Neural cell (in vitro differentiated cells): ENCODE results near the gene NBEAL1. TPM values are rescaled to one million over a fixed set of nuclear protein-coding genes. Genes with fewer than 3 reads are reported as not detected.
"Not testable (repeated sequence)": the region's sequence is repeated elsewhere in the genome, so short reads cannot be mapped to it uniquely, and the experiment has no call there.

Experiments
- H2AFZ ChIP-seq: fragments of 200-600, 300-800 bp; sonication (generic), shearing (Covaris generic); 2 replicates; pipeline ENCODE4 v1.6.0; 2014; ENCODE audit warnings: low read depth, mild to moderate bottlenecking, antibody characterized with exemption, low read length, moderate library complexity
- H3F3A ChIP-seq: fragments of 200-600 bp; shearing (Covaris generic); 2 replicates; pipeline ENCODE4 v1.6.1; 2016; ENCODE audit warnings: mild to moderate bottlenecking, moderate library complexity, mixed read lengths, antibody characterized with exemption, low read length; ENCODE audit not compliant: insufficient read depth, poor library complexity, severe bottlenecking
- H3K27ac ChIP-seq: fragments of 200-600, 300-800 bp; sonication (generic), shearing (Covaris generic); 2 replicates; pipeline ENCODE4 v1.5.1; 2014; ENCODE audit warnings: mild to moderate bottlenecking, low read length, moderate library complexity
- H3K27me3 ChIP-seq: fragments of 300-800, 200-600 bp; sonication (generic), shearing (Covaris generic); 2 replicates; pipeline ENCODE4 v1.6.0; 2014; ENCODE audit warnings: mild to moderate bottlenecking, low read depth, low read length, moderate library complexity; ENCODE audit not compliant: insufficient read depth
- H3K36me3 ChIP-seq: fragments of 300-800, 200-600 bp; sonication (generic), shearing (Covaris generic); 2 replicates; pipeline ENCODE4 v1.5.1; 2014; ENCODE audit warnings: mild to moderate bottlenecking, antibody characterized with exemption, low read length, moderate library complexity; ENCODE audit not compliant: insufficient read depth
- H3K4me2 ChIP-seq: fragments of 300-800, 200-600 bp; sonication (generic), shearing (Covaris generic); 2 replicates; pipeline ENCODE4 v1.6.0; 2014; ENCODE audit warnings: mild to moderate bottlenecking, low read length
- H3K4me3 ChIP-seq: fragments of 300-800, 200-600 bp; sonication (generic), shearing (Covaris generic); 2 replicates; pipeline ENCODE4 v1.5.1; 2014; ENCODE audit warnings: mild to moderate bottlenecking, low read length, moderate library complexity
- H3K79me2 ChIP-seq: fragments of 200-600 bp; shearing (Covaris generic); replicated peaks from 2 replicates; pipeline ENCODE4 v1.6.0; 2014; ENCODE audit warnings: mild to moderate bottlenecking, low read length, moderate library complexity; ENCODE audit not compliant: insufficient read depth
- H3K9ac ChIP-seq: fragments of 300-800, 200-600 bp; sonication (generic), shearing (Covaris generic); 2 replicates; pipeline ENCODE4 v1.6.1; 2016; ENCODE audit warnings: mild to moderate bottlenecking, low read length, mixed read lengths
- H3K9me2 ChIP-seq: fragments of 200-600 bp; shearing (Covaris generic); 2 replicates; pipeline ENCODE4 v1.6.1; 2016; ENCODE audit warnings: mild to moderate bottlenecking, low read length, mixed read lengths; ENCODE audit not compliant: insufficient read depth
- H3K9me3 ChIP-seq: fragments of 200-600, 300-800 bp; sonication (generic), shearing (Covaris generic); 2 replicates; pipeline ENCODE4 v1.6.1; 2016; ENCODE audit warnings: mild to moderate bottlenecking, mixed run types, low read length, moderate library complexity, mixed read lengths
- H4K20me1 ChIP-seq: fragments of 200-600 bp; shearing (Covaris generic); 2 replicates; pipeline ENCODE4 v1.6.1; 2016; ENCODE audit warnings: mild to moderate bottlenecking, mixed run types; ENCODE audit not compliant: insufficient read depth
- EP300 ChIP-seq: fragments of 450-650 bp; conservative IDR thresholded peaks from 2 replicates; pipeline ENCODE4 v1.6.1; 2014; ENCODE audit warnings: antibody characterized with exemption, mild to moderate bottlenecking, moderate library complexity; ENCODE audit not compliant: poor library complexity, severe bottlenecking
- EZH2 ChIP-seq: fragments of 200-600, 300-800 bp; shearing (Covaris generic), sonication (generic); IDR thresholded peaks from 2 replicates; pipeline ENCODE4 v1.6.1; 2014; ENCODE audit warnings: antibody characterized with exemption, low read length, borderline replicate concordance, mild to moderate bottlenecking; ENCODE audit not compliant: insufficient read depth, poor library complexity, severe bottlenecking
- MXI1 ChIP-seq: fragments of 450-650 bp; conservative IDR thresholded peaks from 2 replicates; pipeline ENCODE4 v1.6.1; 2014; ENCODE audit warnings: antibody characterized with exemption, mild to moderate bottlenecking; ENCODE audit not compliant: poor library complexity, severe bottlenecking
- POLR2AphosphoS5 ChIP-seq: IDR thresholded peaks from 2 replicates; pipeline ENCODE4 v1.6.1; 2012
- RAD21 ChIP-seq: fragments of 450-650 bp; conservative IDR thresholded peaks from 2 replicates; pipeline ENCODE4 v1.6.1; 2014; ENCODE audit warnings: antibody characterized with exemption, mild to moderate bottlenecking, moderate library complexity
- SMC3 ChIP-seq: fragments of 450-650 bp; conservative IDR thresholded peaks from 2 replicates; pipeline ENCODE4 v1.6.1; 2014; ENCODE audit warnings: antibody characterized with exemption, mild to moderate bottlenecking, moderate library complexity; ENCODE audit not compliant: poor library complexity
- TAF1 ChIP-seq: IDR thresholded peaks from 2 replicates; pipeline ENCODE4 v1.6.1; 2012; ENCODE audit warnings: low read depth
- polyA plus RNA-seq: library from polyadenylated mRNA; depleted of rRNA; stranded (reverse); fragments of >200 nt; gene quantifications from 2 replicates; pipeline ENCODE4 v1.2.3, GENCODE V29; 2014
- TF ChIP-seq, protein P1 (sequence below): fragments of 450-650 bp; IDR thresholded peaks from 2 replicates; pipeline ENCODE4 v1.5.1; 2014; ENCODE audit warnings: antibody characterized with exemption, mild to moderate bottlenecking, moderate library complexity; ENCODE audit not compliant: poor library complexity, severe bottlenecking
- TF ChIP-seq, protein P2 (sequence below): IDR thresholded peaks from 2 replicates; pipeline ENCODE4 v1.6.1; 2012; ENCODE audit warnings: borderline replicate concordance

NBEAL1 gene
- polyA plus RNA-seq, 1 donor from 2014 or later, result 7.9 TPM

DNA sequence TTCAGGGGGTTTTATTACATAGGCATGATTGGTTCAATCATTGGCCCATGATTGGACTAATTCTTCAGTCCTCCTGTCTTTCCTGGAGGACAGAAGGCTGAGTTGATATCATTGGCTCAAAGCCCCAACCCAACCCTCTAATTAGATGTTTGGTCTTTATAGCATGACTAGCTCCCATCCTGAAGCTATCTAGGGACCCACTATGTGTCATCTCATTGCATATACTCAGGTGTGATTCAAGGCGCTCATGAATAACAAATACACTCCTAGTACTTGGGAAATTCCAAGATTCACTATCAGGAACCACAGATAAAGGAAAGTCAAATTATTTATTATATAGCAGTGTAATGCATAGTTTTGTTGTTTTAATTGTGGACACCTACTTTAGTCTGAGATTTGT is 24.9 kb upstream of the NBEAL1 start:
- Histone ChIP-seq H2AFZ (no peak overlapping the region), H3K9ac (no peak overlapping the region), H3K9me2 (no peaks in the 10 kb centered on the region), H3F3A (no peaks in the 10 kb centered on the region), H3K4me2 (no peak overlapping the region), H3K36me3 (no peaks in the 10 kb centered on the region), H3K9me3 (no peaks in the 10 kb centered on the region), H3K79me2 (no peaks in the 10 kb centered on the region), H3K27ac (no peak overlapping the region), H3K27me3 (no peaks in the 10 kb centered on the region), H3K4me3 (no peak overlapping the region), H4K20me1 (no peaks in the 10 kb centered on the region)
- TF ChIP-seq SMC3, result no peak
- no peak for TF ChIP-seq TAF1
- no peak for TF ChIP-seq EP300
- TF ChIP-seq, protein P1, sequence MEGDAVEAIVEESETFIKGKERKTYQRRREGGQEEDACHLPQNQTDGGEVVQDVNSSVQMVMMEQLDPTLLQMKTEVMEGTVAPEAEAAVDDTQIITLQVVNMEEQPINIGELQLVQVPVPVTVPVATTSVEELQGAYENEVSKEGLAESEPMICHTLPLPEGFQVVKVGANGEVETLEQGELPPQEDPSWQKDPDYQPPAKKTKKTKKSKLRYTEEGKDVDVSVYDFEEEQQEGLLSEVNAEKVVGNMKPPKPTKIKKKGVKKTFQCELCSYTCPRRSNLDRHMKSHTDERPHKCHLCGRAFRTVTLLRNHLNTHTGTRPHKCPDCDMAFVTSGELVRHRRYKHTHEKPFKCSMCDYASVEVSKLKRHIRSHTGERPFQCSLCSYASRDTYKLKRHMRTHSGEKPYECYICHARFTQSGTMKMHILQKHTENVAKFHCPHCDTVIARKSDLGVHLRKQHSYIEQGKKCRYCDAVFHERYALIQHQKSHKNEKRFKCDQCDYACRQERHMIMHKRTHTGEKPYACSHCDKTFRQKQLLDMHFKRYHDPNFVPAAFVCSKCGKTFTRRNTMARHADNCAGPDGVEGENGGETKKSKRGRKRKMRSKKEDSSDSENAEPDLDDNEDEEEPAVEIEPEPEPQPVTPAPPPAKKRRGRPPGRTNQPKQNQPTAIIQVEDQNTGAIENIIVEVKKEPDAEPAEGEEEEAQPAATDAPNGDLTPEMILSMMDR, result no peak
- no peak for TF ChIP-seq RAD21
- no peak for TF ChIP-seq EZH2
- no peak for TF ChIP-seq MXI1
- TF ChIP-seq POLR2AphosphoS5, result no peak

DNA sequence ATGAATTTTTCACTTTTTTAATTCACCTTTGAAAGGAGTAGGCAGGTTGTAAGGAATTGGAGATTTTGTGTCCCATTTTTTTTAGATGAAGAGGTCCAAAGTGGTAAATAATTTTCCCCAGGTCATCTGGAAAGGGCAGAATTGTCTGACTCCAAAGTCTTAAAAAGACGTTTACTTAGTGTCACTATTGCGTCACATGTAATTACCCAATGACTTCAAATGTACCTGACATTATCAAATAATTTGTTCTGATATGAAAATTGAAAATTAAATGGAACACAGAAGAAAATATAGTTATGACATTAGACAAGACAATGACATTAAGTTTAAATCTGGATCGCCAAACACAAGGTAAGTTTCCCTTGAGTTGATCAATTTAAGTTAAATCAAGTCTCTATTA is 24.2 kb upstream of the NBEAL1 start:
- no peaks in the 10 kb centered on the region for H3K27me3 ChIP-seq

DNA sequence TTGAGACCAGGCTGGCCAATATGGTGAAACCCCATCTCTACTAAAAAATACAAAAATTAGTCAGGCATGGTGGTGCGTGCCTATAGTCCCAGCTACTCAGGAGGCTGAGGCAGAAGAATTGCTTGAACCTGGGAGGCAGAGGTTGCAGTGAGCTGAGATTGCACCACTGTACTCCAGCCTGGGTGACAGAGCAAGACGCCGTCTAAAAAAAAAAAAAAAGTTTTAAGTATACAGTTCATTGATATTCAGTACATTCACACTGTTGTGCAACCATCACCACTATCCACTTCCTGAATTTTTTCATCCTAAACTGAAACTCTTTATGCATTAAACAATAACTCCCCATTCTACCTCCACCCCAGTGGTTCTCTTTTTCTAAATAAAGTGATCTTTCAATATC is 17.6 kb upstream of the NBEAL1 start:
- not testable (repeated sequence) for H4K20me1 ChIP-seq, H3F3A ChIP-seq, H3K9me3 ChIP-seq, H3K9me2 ChIP-seq, H3K4me2 ChIP-seq, H3K4me3 ChIP-seq, H3K9ac ChIP-seq, H3K36me3 ChIP-seq, H3K27me3 ChIP-seq, H3K79me2 ChIP-seq, H3K27ac ChIP-seq, H2AFZ ChIP-seq

More for the DNA sequence above, 24.2 kb upstream of the NBEAL1 start:
- Histone ChIP-seq H4K20me1 (no peaks in the 10 kb centered on the region), H3K4me3 (no peak overlapping the region), H3K27ac (no peak overlapping the region), H3F3A (no peaks in the 10 kb centered on the region), H2AFZ (no peak overlapping the region), H3K79me2 (no peaks in the 10 kb centered on the region), H3K9me2 (no peaks in the 10 kb centered on the region), H3K9me3 (no peaks in the 10 kb centered on the region), H3K4me2 (no peak overlapping the region), H3K36me3 (no peaks in the 10 kb centered on the region), H3K9ac (no peak overlapping the region)
- TF ChIP-seq, protein P2, sequence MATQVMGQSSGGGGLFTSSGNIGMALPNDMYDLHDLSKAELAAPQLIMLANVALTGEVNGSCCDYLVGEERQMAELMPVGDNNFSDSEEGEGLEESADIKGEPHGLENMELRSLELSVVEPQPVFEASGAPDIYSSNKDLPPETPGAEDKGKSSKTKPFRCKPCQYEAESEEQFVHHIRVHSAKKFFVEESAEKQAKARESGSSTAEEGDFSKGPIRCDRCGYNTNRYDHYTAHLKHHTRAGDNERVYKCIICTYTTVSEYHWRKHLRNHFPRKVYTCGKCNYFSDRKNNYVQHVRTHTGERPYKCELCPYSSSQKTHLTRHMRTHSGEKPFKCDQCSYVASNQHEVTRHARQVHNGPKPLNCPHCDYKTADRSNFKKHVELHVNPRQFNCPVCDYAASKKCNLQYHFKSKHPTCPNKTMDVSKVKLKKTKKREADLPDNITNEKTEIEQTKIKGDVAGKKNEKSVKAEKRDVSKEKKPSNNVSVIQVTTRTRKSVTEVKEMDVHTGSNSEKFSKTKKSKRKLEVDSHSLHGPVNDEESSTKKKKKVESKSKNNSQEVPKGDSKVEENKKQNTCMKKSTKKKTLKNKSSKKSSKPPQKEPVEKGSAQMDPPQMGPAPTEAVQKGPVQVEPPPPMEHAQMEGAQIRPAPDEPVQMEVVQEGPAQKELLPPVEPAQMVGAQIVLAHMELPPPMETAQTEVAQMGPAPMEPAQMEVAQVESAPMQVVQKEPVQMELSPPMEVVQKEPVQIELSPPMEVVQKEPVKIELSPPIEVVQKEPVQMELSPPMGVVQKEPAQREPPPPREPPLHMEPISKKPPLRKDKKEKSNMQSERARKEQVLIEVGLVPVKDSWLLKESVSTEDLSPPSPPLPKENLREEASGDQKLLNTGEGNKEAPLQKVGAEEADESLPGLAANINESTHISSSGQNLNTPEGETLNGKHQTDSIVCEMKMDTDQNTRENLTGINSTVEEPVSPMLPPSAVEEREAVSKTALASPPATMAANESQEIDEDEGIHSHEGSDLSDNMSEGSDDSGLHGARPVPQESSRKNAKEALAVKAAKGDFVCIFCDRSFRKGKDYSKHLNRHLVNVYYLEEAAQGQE, result no peak
- TF ChIP-seq TAF1, result no peak
- no peak for TF ChIP-seq EP300
- no peak for TF ChIP-seq POLR2AphosphoS5
- no peak for TF ChIP-seq MXI1
- TF ChIP-seq, protein P1, result no peak
- no peak for TF ChIP-seq EZH2
